ENCODE data around the gene TBC1D19.

GRCh38 chr4:26753187-26753586 lies 169.3 kb downstream of the TBC1D19 start:
- TF ChIP-seq CTCF (IDR thresholded peaks at IDR 0.05) (no peak), POLR2A (IDR thresholded peaks at IDR 0.05) (no peak)
